HG02763 (cell line): ENCODE measurements around the gene AP4B1.
A peak's percentile ranks its signal among the peaks of the same experiment; 100 is the strongest.
"Not testable (repeated sequence)": the region's sequence is repeated elsewhere in the genome, so short reads cannot be mapped to it uniquely, and the experiment has no call there.

Source experiments
- ATAC-seq: cut with Tn5 transposase; IDR thresholded peaks from one replicate; pipeline ENCODE4 v1.9.1; 2021; ENCODE audit warnings: mild to moderate bottlenecking, moderate library complexity; ENCODE audit not compliant: unreplicated experiment

Gene AP4B1

DNA sequence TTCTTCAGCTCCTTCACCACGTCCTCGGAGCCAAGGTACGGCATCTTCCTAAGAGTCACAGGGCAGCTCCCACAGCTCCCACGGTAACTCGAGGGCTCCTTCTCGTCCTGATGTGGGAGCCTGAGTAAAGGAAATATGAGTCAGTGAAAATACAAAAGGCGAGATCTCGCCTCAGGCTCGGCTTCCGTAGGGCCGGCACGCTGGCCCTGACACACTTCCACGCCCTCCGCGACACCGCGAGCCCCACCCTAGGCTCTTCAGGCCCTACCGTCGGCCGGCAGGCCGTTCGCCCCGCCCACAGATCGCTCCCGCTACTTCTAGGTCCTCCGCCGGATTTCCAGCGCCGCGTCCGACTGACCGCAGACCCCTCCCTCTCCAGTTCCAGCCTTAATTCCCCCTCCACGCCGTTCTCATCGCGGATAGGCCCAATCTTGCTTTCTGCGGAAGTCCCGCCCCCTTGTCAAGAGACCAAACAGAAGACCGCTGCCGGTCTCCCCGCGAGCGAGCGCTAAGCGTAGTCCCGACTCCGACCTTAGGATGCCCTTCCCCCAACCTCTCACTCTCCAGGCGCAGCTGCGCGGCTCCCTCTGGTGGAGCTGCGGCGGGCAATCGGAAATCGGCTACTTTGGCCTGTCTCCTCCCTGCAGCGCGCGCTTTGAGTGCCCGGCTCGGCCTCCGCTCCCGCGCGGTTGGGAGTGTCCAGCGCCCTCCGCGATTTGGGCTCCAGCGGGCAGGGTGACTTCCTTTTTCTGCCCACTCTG lies at the start of gene AP4B1, which contains the start of gene DCLRE1B:
Gene AP4B1 (minus strand): TSS at position 126 of the 761 bp plus-strand sequence. CDS start 82 bp downstream, at position 44.
Gene DCLRE1B (plus strand): TSS at position 653 of the 761 bp plus-strand sequence. CDS start 261 bp downstream, outside the sequence.
- peak; percentile 89 for ATAC-seq

DNA sequence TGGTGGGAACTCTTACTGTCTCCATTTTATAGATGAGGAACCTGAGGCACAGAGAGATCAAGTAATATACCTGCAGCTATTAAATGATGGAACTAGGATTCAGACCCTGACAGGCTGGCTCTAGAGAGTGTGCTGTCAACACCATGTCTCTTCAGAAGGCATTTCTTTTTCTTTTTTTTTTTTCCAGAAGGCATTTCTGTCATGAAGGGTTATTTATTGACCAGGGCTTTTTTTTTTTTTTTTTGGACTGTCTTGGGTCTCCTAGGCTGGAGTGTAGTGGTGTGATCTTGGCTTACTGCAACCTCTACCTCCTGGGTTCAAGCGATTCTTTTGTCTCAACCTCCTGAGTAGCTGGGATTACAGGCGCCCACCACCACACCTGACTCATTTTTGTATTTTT lies 47.1 kb upstream of the AP4B1 start:
- ATAC-seq: no peak

- no peak for ATAC-seq
These were observed 46.3 kb upstream of the AP4B1 start for GRCh38 chr1:113950908-113951307.

DNA sequence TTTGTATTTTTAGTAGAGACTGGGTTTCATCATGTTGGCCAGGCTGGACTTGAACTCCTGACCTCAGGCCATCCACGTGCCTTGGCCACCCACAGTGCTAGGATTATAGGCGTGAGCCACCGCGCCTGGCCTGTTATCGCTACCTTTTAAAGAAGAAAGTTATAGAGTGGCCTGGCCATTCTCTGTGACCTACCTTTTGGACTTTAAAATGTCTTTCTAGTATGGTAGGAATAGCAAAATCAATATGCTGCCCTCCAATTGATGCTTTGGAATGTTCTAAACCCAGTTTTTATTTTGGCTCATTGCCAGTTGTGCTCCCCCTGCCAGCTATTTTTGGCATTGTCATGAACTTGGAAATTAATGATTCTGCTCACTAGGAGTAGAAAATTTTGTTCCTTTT lies 44.4 kb upstream of the AP4B1 start:
- no peak for ATAC-seq

DNA sequence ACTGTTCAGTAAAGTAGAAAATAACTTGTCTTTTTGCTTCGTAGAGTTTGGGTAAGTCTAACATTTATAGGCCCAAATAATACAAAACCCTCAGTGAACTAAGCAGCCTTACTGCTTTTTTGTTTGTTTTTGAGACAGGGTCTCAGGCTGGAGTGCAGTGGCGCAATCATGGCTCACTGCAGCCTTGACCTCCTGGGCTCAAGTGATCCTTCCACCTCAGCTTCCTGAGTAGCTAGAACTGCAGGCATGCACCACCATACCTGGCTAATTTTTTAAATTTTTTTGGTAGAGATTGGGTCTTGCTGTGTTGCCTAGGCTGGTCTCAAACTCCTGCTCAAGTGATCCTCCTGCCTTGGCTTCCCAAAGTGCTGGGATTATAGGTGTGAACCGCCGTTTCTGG lies 43.6 kb upstream of the AP4B1 start:
- not testable (repeated sequence) for ATAC-seq

- ATAC-seq: no peak
These were observed 42.9 kb upstream of the AP4B1 start for GRCh38 chr1:113947388-113948107.

DNA sequence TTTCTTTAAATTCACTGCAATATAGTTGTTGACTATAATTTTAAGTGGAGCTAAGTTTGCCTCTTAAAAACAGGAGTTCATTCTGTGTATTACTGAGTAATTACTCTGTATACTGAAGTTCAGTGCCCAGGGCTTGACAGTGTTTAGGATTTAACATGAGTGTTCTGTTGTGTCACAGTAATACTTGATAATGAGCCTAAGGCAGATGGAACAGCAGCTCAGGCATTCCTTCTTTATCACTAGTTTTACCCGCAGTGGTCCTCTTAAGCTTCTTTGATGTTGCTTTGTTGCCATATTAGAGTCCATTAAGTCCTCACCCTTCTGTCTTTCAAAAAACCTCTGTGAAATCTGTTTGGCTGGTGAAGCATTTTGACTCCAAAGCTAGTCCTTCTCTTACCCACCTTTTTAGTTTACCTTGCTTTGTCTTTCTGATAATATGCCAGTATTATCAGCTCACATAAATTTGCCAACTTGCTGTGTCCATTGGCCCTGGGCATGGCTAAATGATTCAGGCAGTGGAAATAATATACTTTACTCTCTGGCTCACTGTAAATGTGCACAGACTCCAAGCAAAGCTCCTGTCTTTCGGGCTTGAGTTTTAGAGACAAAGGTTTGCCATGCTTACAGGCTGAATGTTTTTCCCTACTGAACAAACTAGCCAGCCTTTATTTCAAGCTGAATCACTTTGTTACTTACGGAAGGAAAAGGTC lies 42.2 kb upstream of the AP4B1 start:
- no peak for ATAC-seq

GRCh38 chr1:113946112-113946511 lies 41.5 kb upstream of the AP4B1 start:
- ATAC-seq: no peak

DNA sequence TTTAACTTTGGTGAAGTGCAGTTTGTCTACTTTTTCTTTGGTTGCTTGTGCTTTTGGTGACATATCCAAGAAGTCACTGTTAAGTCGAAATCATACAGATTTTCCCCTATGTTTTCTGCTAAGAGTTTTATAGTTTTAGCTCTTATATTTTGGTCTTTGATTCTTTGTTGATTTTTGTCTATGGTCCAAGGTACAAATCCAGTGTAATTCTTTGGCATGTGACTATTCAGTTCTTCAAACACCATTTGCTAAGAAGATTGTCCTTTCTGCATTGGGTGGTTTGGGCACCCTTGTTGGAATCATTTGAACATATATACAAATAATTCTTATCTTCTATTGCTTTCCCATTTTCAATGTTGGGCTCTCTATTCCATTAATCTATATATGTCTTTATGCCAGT lies 40.7 kb upstream of the AP4B1 start:
- no peak for ATAC-seq

DNA sequence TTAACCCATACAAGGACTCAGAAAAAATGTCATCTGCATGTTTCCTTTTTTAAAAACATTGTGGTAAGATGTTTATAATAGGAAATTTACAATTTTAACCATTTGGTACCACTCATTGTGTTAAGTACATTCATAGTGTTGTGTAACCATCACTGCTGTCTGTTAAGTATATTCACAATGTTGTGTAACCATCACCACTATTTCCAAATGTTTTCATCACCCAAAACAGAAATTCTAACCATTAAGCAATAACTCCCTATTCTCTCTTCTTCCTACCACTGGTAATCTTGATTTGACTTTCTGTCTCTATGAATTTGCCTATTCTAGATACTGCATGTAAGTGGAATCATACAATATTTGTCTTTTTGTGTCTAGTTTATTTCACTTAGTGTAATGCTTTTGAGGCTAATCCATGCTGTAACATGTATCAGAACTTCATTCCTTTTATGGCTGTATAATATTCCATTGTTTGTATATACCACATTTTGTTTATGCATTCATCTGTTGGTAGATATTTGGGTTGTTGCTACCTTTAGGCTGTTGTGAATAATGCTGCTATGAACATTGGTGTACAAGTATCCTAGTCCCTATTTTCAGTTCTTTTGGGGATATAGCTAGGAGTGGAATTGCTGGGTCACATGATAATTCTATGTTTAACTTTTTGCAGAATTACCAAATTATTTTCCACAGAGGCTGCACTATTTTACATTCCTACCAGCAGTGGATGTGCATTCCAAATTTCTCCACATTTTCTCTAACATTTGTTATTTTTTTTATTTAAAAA lies 38.6 kb upstream of the AP4B1 start:
- no peak for ATAC-seq

DNA sequence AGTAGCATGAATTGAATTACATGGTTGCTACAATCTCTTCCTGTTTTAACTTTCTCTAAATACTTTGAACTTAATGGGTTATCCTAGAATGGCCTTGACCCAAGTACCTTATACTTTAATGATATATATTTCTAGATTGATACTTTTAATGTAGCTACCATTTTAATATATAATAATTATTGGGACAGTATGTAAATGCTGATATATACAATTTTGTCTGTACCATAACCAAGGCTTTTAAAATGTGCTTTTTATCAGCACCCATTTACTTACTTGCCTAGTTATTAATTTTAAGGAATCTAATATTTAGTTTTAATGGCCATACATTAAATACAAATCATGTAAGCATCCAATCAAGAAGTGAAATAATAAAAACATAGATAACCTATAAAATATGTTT lies 37.9 kb upstream of the AP4B1 start:
- ATAC-seq: no peak

DNA sequence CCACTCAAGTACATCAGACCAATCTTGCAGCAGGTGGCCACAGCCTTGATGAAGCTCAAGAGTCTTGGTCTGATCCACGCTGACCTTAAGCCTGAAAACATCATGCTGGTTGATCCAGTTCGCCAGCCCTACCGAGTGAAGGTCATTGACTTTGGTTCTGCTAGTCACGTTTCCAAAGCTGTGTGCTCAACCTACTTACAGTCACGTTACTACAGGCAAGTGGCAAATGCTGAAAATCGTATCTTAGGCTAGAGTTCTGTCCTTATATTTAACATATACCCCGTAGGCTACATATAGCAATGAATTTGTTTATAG lies 36.6 kb upstream of the AP4B1 start:
- no peak for ATAC-seq

- peak; percentile 58 for ATAC-seq
These were observed 36.0 kb upstream of the AP4B1 start for GRCh38 chr1:113940365-113941244.

GRCh38 chr1:113938192-113938591 lies 33.6 kb upstream of the AP4B1 start:
- ATAC-seq: no peak

GRCh38 chr1:113937146-113937545 lies 32.5 kb upstream of the AP4B1 start:
- no peak for ATAC-seq

GRCh38 chr1:113935970-113936369 lies 31.4 kb upstream of the AP4B1 start:
- no peak for ATAC-seq

DNA sequence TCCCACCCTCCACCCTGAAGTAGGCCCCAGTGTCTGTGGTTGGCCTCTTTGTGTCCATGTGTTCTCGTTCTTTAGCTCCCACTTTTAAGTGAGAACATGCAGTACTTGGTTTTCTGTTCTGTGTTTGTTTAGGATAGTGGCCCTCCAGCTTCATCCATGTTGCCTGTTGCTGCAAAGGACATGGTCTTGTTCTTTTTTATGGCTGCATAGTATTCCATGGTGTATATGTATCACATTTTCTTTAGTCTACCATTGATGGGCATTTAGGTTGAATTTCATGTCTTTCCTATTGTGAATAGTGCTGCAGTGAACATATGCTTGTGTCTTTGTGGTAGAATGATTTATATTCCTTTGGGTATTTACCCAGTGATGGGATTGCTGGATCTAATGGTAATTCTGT lies 30.6 kb upstream of the AP4B1 start:
- ATAC-seq: no peak

DNA sequence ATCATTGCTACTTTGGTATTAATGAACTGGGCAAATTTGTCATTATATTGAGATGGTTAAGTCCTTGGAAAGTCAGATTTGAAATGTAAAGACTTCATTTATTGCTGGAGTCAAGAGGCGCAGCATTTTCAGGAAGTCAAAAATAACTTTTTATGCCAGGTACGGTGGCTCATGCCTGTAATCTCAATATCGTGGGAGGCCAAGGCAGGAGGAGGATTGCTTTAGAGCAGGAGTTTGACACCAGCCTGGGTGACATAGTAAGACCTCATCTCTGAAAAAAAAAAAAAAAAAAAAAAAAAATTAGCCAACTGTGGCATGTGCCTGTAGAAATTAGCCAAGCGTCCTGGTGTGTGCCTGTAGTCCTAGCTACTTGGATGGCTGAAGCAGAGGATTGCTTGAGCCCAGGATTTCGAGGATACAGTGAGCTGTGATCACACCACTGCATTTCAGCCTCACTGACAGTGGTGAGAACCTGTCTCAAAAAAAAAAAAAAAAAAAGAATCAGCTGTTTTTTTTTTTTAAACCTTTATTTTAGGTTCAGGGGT lies 30.0 kb upstream of the AP4B1 start:
- no peak for ATAC-seq

DNA sequence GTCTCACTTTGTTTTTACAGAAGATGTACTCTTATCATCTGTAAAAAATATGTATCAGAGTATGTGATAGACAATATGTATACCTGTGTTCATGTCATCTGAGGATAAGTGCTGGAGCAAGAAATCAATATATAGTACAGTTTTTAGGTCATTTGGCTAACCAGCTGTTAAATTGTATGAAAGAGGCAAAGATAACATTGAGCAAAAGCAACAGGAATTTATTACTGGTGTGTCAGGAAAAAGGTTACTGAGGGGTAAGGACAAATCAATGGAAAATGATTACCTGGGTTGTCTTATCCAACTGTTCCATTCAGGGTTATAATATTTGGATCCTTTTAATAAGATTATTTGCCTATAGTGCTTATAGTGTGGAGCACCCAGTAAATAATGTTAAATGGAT lies 29.4 kb upstream of the AP4B1 start:
- ATAC-seq: no peak

DNA sequence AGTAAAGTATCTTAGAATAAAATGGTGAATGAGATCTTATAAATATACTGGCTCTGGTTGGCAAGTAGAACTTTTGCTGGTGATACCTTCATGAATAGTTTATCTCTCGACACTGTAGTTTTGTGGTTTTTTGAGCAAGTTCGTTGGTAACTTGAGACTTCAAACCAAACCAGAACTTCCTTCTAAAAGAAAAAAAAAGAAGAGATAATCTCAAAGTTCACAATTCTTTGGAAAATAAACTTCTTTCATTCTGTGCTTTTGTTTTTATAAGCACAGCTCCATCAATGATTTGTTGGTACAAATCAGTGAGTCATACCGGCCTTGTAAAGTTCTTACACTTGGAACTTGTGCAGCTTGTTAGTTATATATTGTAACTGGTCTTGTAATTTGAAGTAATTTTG lies 26.9 kb upstream of the AP4B1 start:
- ATAC-seq: no peak
